Measurements from ENCODE around the gene SNX18.

SNX18 gene

DNA sequence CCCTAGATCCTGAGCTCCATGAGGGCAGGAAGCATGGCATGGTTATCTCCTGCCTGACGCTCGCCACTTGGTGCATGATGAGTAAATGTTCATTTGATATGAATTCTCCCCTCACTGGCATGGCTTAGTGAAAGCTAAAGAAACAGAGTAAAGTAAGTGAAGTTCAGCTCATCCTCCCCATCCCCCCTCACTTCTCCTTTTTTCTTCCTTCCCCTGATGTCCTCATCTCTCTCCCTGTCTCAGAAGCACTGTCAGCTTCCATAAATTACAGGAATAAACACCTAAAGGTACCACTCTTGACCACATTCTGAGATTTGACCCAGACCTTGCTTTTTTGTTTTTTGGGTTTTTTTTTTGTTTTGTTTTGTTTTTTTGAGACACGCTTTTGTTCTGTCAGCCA lies 73.3 kb downstream of the SNX18 start:
- H3K4me2 ChIP-seq (ENCODE audit: low read length): no peak overlapping the region
- no peaks in the 10 kb centered on the region for H3K27me3 ChIP-seq (ENCODE audit: control insufficient read depth, low read length)
- H3K36me3 ChIP-seq (ENCODE audit: control insufficient read depth, low read length): no peaks in the 10 kb centered on the region
- no peak overlapping the region for H3K4me3 ChIP-seq (ENCODE audit: low read length)
- no peaks in the 10 kb centered on the region for H3K9me2 ChIP-seq (replicated peaks; ENCODE audit: control insufficient read depth, low read length)
- H3K27ac ChIP-seq (ENCODE audit: low read depth, low read length): no peak overlapping the region
- TF ChIP-seq, protein P1, sequence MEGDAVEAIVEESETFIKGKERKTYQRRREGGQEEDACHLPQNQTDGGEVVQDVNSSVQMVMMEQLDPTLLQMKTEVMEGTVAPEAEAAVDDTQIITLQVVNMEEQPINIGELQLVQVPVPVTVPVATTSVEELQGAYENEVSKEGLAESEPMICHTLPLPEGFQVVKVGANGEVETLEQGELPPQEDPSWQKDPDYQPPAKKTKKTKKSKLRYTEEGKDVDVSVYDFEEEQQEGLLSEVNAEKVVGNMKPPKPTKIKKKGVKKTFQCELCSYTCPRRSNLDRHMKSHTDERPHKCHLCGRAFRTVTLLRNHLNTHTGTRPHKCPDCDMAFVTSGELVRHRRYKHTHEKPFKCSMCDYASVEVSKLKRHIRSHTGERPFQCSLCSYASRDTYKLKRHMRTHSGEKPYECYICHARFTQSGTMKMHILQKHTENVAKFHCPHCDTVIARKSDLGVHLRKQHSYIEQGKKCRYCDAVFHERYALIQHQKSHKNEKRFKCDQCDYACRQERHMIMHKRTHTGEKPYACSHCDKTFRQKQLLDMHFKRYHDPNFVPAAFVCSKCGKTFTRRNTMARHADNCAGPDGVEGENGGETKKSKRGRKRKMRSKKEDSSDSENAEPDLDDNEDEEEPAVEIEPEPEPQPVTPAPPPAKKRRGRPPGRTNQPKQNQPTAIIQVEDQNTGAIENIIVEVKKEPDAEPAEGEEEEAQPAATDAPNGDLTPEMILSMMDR (IDR thresholded peaks at IDR 0.05; ENCODE audit: low read depth, low read length, poor library complexity, severe bottlenecking): no peak
- TF ChIP-seq EZH2phosphoT487 (IDR thresholded peaks at IDR 0.05; ENCODE audit: borderline replicate concordance, low read length): no peak
- no peaks in the 10 kb centered on the region for H4K20me1 ChIP-seq (ENCODE audit: control insufficient read depth, insufficient read depth, low read depth, low read length)
- H3F3A ChIP-seq (ENCODE audit: control insufficient read depth, insufficient read depth): no peaks in the 10 kb centered on the region
- no peaks in the 10 kb centered on the region for H3K9me3 ChIP-seq (ENCODE audit: control insufficient read depth, insufficient read depth, low read length)
- H3K79me2 ChIP-seq (ENCODE audit: control insufficient read depth, low read length): no peaks in the 10 kb centered on the region
- no peaks in the 10 kb centered on the region for H3K4me1 ChIP-seq (ENCODE audit: control insufficient read depth, low read length)

DNA sequence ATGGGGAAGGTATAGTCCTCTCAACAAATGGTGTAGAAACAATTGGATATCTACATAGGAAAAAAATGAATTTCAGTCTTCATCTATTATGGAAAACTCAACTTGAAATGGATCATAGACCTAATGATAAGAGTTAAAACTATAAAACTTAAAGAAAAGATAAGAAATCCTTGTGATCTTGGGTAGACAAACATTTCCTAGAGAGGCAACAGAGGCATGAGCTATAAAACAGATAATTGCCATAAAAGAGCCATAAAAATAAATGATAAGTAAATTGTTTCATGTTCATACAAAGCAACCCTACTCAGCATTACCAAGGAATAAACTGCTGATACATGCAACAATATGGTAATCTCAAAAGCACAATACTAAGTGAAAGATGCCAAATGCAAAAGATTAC lies 76.2 kb downstream of the SNX18 start:
- H3K9me2 ChIP-seq (replicated peaks; ENCODE audit: control insufficient read depth, low read length): no peaks in the 10 kb centered on the region
- no peaks in the 10 kb centered on the region for H3K4me1 ChIP-seq (ENCODE audit: control insufficient read depth, low read length)
- H3K9me3 ChIP-seq (ENCODE audit: control insufficient read depth, insufficient read depth, low read length): no peaks in the 10 kb centered on the region
- no peaks in the 10 kb centered on the region for H3K79me2 ChIP-seq (ENCODE audit: control insufficient read depth, low read length)
- H3K27me3 ChIP-seq (ENCODE audit: control insufficient read depth, low read length): no peaks in the 10 kb centered on the region
- no peaks in the 10 kb centered on the region for H4K20me1 ChIP-seq (ENCODE audit: control insufficient read depth, insufficient read depth, low read depth, low read length)
- H3F3A ChIP-seq (ENCODE audit: control insufficient read depth, insufficient read depth): no peaks in the 10 kb centered on the region
- no peak overlapping the region for H3K4me2 ChIP-seq (ENCODE audit: low read length)
- H3K36me3 ChIP-seq (ENCODE audit: control insufficient read depth, low read length): no peaks in the 10 kb centered on the region
- H3K27ac ChIP-seq (ENCODE audit: low read depth, low read length): no peak overlapping the region
- no peak overlapping the region for H3K4me3 ChIP-seq (ENCODE audit: low read length)
- TF ChIP-seq, protein P1 (IDR thresholded peaks at IDR 0.05; ENCODE audit: low read depth, low read length, poor library complexity, severe bottlenecking): no peak
- TF ChIP-seq EZH2phosphoT487 (IDR thresholded peaks at IDR 0.05; ENCODE audit: borderline replicate concordance, low read length): no peak

DNA sequence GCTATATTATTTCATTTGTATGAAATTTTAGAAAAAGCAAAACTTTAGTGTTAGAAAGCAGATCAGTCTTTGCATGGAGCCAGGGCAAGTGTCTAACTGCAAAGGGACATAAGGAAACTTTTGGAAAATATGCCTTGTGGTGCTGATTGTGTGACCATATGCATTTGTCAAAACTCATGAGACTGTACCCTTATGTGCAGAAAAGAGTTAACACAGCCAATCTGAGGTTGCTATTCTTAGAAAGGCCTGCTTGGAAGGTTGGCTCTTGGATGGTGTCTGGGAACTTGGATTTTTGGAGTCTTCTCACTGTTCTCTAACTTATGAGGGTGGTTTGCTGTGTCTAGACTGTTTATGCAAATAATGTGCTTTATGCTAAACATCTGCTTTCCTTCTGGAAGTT lies 76.6 kb downstream of the SNX18 start:
- Histone ChIP-seq H3F3A (ENCODE audit: control insufficient read depth, insufficient read depth) (no peaks in the 10 kb centered on the region), H3K27me3 (ENCODE audit: control insufficient read depth, low read length) (no peaks in the 10 kb centered on the region), H3K4me2 (ENCODE audit: low read length) (no peak overlapping the region), H3K4me3 (ENCODE audit: low read length) (no peak overlapping the region), H3K9me2 (replicated peaks; ENCODE audit: control insufficient read depth, low read length) (no peaks in the 10 kb centered on the region), H3K4me1 (ENCODE audit: control insufficient read depth, low read length) (no peaks in the 10 kb centered on the region), H3K36me3 (ENCODE audit: control insufficient read depth, low read length) (no peaks in the 10 kb centered on the region), H3K27ac (ENCODE audit: low read depth, low read length) (no peak overlapping the region), H3K79me2 (ENCODE audit: control insufficient read depth, low read length) (no peaks in the 10 kb centered on the region), H3K9me3 (ENCODE audit: control insufficient read depth, insufficient read depth, low read length) (no peaks in the 10 kb centered on the region), H4K20me1 (ENCODE audit: control insufficient read depth, insufficient read depth, low read depth, low read length) (no peaks in the 10 kb centered on the region)
- TF ChIP-seq EZH2phosphoT487 (IDR thresholded peaks at IDR 0.05; ENCODE audit: borderline replicate concordance, low read length): no peak
- TF ChIP-seq, protein P1 (IDR thresholded peaks at IDR 0.05; ENCODE audit: low read depth, low read length, poor library complexity, severe bottlenecking): no peak

DNA sequence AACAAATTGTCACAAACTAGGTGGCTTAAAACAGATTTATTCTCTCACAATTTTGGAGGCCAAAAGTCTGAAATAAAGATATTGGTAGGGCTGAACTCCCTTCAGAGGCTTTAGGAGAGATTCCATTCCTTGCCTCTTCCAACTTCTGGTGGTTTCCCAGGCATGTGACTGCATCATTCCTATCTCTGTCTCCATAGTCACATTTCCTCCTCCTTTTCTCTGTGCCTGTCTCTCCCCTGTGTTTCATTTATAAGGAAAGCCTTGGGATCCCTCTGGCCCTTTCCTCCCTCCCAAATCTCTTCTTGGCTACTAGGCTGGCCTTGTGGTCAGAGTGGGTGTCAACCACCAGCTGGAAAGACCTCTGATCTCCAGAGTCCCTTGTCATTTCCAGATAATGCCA lies 78.2 kb downstream of the SNX18 start:
- Histone ChIP-seq H3K4me2 (ENCODE audit: low read length) (no peak overlapping the region), H3K9me2 (replicated peaks; ENCODE audit: control insufficient read depth, low read length) (no peaks in the 10 kb centered on the region), H3F3A (ENCODE audit: control insufficient read depth, insufficient read depth) (no peaks in the 10 kb centered on the region), H3K36me3 (ENCODE audit: control insufficient read depth, low read length) (no peaks in the 10 kb centered on the region), H3K4me1 (ENCODE audit: control insufficient read depth, low read length) (no peaks in the 10 kb centered on the region), H3K79me2 (ENCODE audit: control insufficient read depth, low read length) (no peaks in the 10 kb centered on the region), H3K27ac (ENCODE audit: low read depth, low read length) (no peak overlapping the region), H3K4me3 (ENCODE audit: low read length) (no peak overlapping the region), H3K9me3 (ENCODE audit: control insufficient read depth, insufficient read depth, low read length) (no peaks in the 10 kb centered on the region), H3K27me3 (ENCODE audit: control insufficient read depth, low read length) (no peaks in the 10 kb centered on the region), H4K20me1 (ENCODE audit: control insufficient read depth, insufficient read depth, low read depth, low read length) (no peaks in the 10 kb centered on the region)
- TF ChIP-seq, protein P1 (IDR thresholded peaks at IDR 0.05; ENCODE audit: low read depth, low read length, poor library complexity, severe bottlenecking): no peak
- no peak for TF ChIP-seq EZH2phosphoT487 (IDR thresholded peaks at IDR 0.05; ENCODE audit: borderline replicate concordance, low read length)

All from DOHH2 (cell line).